SJSA1 (cell line): Measurements from ENCODE around the gene SWT1. TPM values are rescaled to one million over a fixed set of nuclear protein-coding genes. Genes with fewer than 3 reads are reported as not detected.
"Not testable (repeated sequence)": the region's sequence is repeated elsewhere in the genome, so short reads cannot be mapped to it uniquely, and the experiment has no call there.

ENCODE experiments used
- DNase-seq, 2 experiments: peaks; one replicate each; pipeline ENCODE4 v3.0.0-alpha.2; 2015 to 2020; ENCODE audit warnings: low spot score in 2 of 2, low read depth in 1 of 2
- H3K27ac ChIP-seq: fragments of 250-450 bp; sonication (Bioruptor Pico); 2 replicates; pipeline ENCODE4 v1.5.1; 2020; ENCODE audit warnings: mild to moderate bottlenecking, moderate library complexity
- H3K27me3 ChIP-seq: fragments of 250-450 bp; sonication (Bioruptor Pico); replicated peaks from 2 replicates; pipeline ENCODE4 v1.5.1; 2020; ENCODE audit warnings: mild to moderate bottlenecking, moderate library complexity
- H3K36me3 ChIP-seq: fragments of 250-450 bp; sonication (Bioruptor Pico); 2 replicates; pipeline ENCODE4 v1.5.1; 2020; ENCODE audit warnings: mild to moderate bottlenecking
- H3K4me1 ChIP-seq: fragments of 250-450 bp; sonication (Bioruptor Pico); replicated peaks from 2 replicates; pipeline ENCODE4 v1.6.1; 2021; ENCODE audit warnings: mild to moderate bottlenecking
- H3K4me3 ChIP-seq: fragments of 250-450 bp; sonication (Bioruptor Pico); 2 replicates; pipeline ENCODE4 v1.5.1; 2020; ENCODE audit warnings: mild to moderate bottlenecking
- H3K9me3 ChIP-seq: fragments of 250-450 bp; sonication (Bioruptor Pico); replicated peaks from 2 replicates; pipeline ENCODE4 v1.5.1; 2020; ENCODE audit warnings: mild to moderate bottlenecking
- total RNA-seq: library from RNA; depleted of rRNA; stranded (reverse); fragments of >200 nt; shearing (Covaris generic); gene quantifications from 2 replicates; pipeline ENCODE4 v1.2.3, GENCODE V29; 2014

The SWT1 gene
- total RNA-seq, 1 experiment from 2014 or later, result 1.5 TPM

GRCh38 chr1:185317034-185317885, 160.3 kb downstream of the SWT1 start, which contains the start of gene IVNS1ABP:
IVNS1ABP (minus strand) TSS chr1:185317243; CDS start chr1:185309493, 7,750 bp downstream.
- peak within 1 kb of the TSS; percentile 91 for H3K4me3 ChIP-seq
- peak within 1 kb of the TSS; percentile 94 for H3K27ac ChIP-seq
- peaks cover 38% of the 10 kb centered on the region for H3K4me1 ChIP-seq
- peaks cover 25% of the 10 kb centered on the region for H3K36me3 ChIP-seq
- DNase-seq, result peak; percentile 91 to 95
- 0 out of 2 replicates have a peak, but pooled peaks cover 5% of the 10 kb centered on the region for H3K9me3 ChIP-seq
- no peaks in the 10 kb centered on the region for H3K27me3 ChIP-seq

- no peak for DNase-seq
- Histone ChIP-seq H3K4me3 (peak overlapping the region; percentile 91), H3K9me3 (0 out of 2 replicates have a peak, but pooled peaks cover 5% of the 10 kb centered on the region), H3K27me3 (no peaks in the 10 kb centered on the region), H3K27ac (peak overlapping the region; percentile 68), H3K4me1 (peaks cover 33% of the 10 kb centered on the region), H3K36me3 (peaks cover 20% of the 10 kb centered on the region)
Measured at GRCh38 chr1:185317886-185318310, 160.9 kb downstream of the SWT1 start.

GRCh38 chr1:185318431-185319138, 161.6 kb downstream of the SWT1 start:
- no peak overlapping the region for H3K27ac ChIP-seq
- H3K36me3 ChIP-seq, result peaks cover 20% of the 10 kb centered on the region
- DNase-seq, result no peak
- peaks cover 33% of the 10 kb centered on the region for H3K4me1 ChIP-seq
- no peaks in the 10 kb centered on the region for H3K27me3 ChIP-seq
- no peak overlapping the region for H3K4me3 ChIP-seq
- H3K9me3 ChIP-seq, result 0 out of 2 replicates have a peak, but pooled peaks cover 5% of the 10 kb centered on the region

GRCh38 chr1:185319139-185319475, 162.1 kb downstream of the SWT1 start:
- Histone ChIP-seq H3K9me3 (0 out of 2 replicates have a peak, but pooled peaks cover 5% of the 10 kb centered on the region), H3K27ac (no peak overlapping the region), H3K36me3 (peaks cover 20% of the 10 kb centered on the region), H3K4me1 (peaks cover 29% of the 10 kb centered on the region), H3K4me3 (no peak overlapping the region), H3K27me3 (no peaks in the 10 kb centered on the region)
- no peak for DNase-seq

GRCh38 chr1:185321104-185321503, 164.1 kb downstream of the SWT1 start:
- H3K27ac ChIP-seq, H3K4me3 ChIP-seq, H3K27me3 ChIP-seq, H3K36me3 ChIP-seq, DNase-seq, H3K9me3 ChIP-seq: not testable (repeated sequence)
- peaks cover 21% of the 10 kb centered on the region for H3K4me1 ChIP-seq

- not testable (repeated sequence) for DNase-seq, H3K27me3 ChIP-seq, H3K4me3 ChIP-seq, H3K27ac ChIP-seq, H3K9me3 ChIP-seq, H3K36me3 ChIP-seq
- peaks cover 18% of the 10 kb centered on the region for H3K4me1 ChIP-seq
Measured at GRCh38 chr1:185321653-185322221, 164.8 kb downstream of the SWT1 start.

- no peaks in the 10 kb centered on the region for H3K9me3 ChIP-seq
- no peak for DNase-seq
- no peak overlapping the region for H3K4me3 ChIP-seq
Measured at GRCh38 chr1:185322636-185323035, 165.7 kb downstream of the SWT1 start.

GRCh38 chr1:185324118-185324517, 167.2 kb downstream of the SWT1 start:
- no peak overlapping the region for H3K4me3 ChIP-seq
- peaks cover under 1% of the 10 kb centered on the region; the same call in 1 of the 2 replicates for H3K4me1 ChIP-seq

More at GRCh38 chr1:185322636-185323035, 165.7 kb downstream of the SWT1 start:
- Histone ChIP-seq H3K4me1 (peaks cover 13% of the 10 kb centered on the region), H3K27ac (no peak overlapping the region), H3K36me3 (no peaks in the 10 kb centered on the region), H3K27me3 (no peaks in the 10 kb centered on the region)

GRCh38 chr1:185325413-185325812, 168.4 kb downstream of the SWT1 start:
- no peaks in the 10 kb centered on the region for H3K4me1 ChIP-seq
- H3K27ac ChIP-seq, result no peak overlapping the region
- no peak overlapping the region for H3K4me3 ChIP-seq
- no peaks in the 10 kb centered on the region for H3K9me3 ChIP-seq
- no peaks in the 10 kb centered on the region for H3K27me3 ChIP-seq
- no peak for DNase-seq
- H3K36me3 ChIP-seq, result no peaks in the 10 kb centered on the region

More at GRCh38 chr1:185324118-185324517, 167.2 kb downstream of the SWT1 start:
- H3K27ac ChIP-seq, result no peak overlapping the region
- H3K36me3 ChIP-seq, result no peaks in the 10 kb centered on the region
- no peak for DNase-seq
- no peaks in the 10 kb centered on the region for H3K27me3 ChIP-seq
- H3K9me3 ChIP-seq, result no peaks in the 10 kb centered on the region

GRCh38 chr1:185328255-185328654, 171.3 kb downstream of the SWT1 start:
- no peaks in the 10 kb centered on the region for H3K4me1 ChIP-seq
- no peaks in the 10 kb centered on the region for H3K9me3 ChIP-seq
- no peak overlapping the region for H3K4me3 ChIP-seq
- no peak overlapping the region for H3K27ac ChIP-seq
- DNase-seq, result no peak
- no peaks in the 10 kb centered on the region for H3K36me3 ChIP-seq
- no peaks in the 10 kb centered on the region for H3K27me3 ChIP-seq

- DNase-seq, result no peak
- Histone ChIP-seq H3K4me1 (peaks cover 3% of the 10 kb centered on the region), H3K27ac (no peak overlapping the region), H3K9me3 (no peaks in the 10 kb centered on the region), H3K4me3 (no peak overlapping the region), H3K36me3 (no peaks in the 10 kb centered on the region), H3K27me3 (no peaks in the 10 kb centered on the region)
Measured at GRCh38 chr1:185334182-185334581, 177.2 kb downstream of the SWT1 start.

GRCh38 chr1:185337246-185337645, 180.3 kb downstream of the SWT1 start:
- Histone ChIP-seq H3K4me1 (peaks cover 5% of the 10 kb centered on the region), H3K36me3 (no peaks in the 10 kb centered on the region), H3K27me3 (no peaks in the 10 kb centered on the region), H3K9me3 (no peaks in the 10 kb centered on the region), H3K4me3 (no peak overlapping the region), H3K27ac (no peak overlapping the region)
- no peak for DNase-seq

- Histone ChIP-seq H3K27ac (no peak overlapping the region), H3K36me3 (no peaks in the 10 kb centered on the region), H3K4me1 (peaks cover 5% of the 10 kb centered on the region), H3K27me3 (no peaks in the 10 kb centered on the region), H3K9me3 (no peaks in the 10 kb centered on the region), H3K4me3 (no peak overlapping the region)
- no peak for DNase-seq
Measured at GRCh38 chr1:185338719-185339622, 182.0 kb downstream of the SWT1 start.
